ENCODE results near the gene EXOSC2. TPM values are rescaled to one million over a fixed set of nuclear protein-coding genes. Genes with fewer than 3 reads are reported as not detected.
A peak's percentile ranks its signal among the peaks of the same experiment; 100 is the strongest.

Gene EXOSC2
- total and polyA plus RNA-seq, 11 donors, result 10.6 to 19.7 (median 13.1) TPM

DNA sequence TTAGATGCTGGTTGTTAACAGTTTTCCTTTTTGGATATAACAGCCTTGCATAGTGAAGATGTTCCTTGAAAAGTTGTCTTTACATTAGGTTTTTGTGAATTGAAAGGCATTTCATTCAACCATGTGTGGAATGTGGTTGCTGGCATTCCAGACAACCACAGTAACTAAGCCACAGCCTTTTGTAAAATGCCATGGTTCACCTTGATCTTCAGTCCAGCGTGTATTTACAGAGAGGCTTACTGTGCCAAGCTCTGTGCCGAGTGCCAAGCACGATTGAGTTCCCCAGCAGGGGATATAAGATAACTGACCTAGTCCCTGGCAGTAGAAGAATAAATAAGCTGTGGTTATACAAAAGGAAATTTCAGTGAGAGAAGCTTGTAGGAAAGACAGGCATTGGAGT, 4.9 kb downstream of the EXOSC2 start:
- 44 to 64% (median 62%) methylated on average over 3 of the region's 3 CpGs for WGBS, 4 donors
- TF ChIP-seq POLR2A (IDR thresholded peaks at IDR 0.05), result no peak
- TF ChIP-seq, protein P1, sequence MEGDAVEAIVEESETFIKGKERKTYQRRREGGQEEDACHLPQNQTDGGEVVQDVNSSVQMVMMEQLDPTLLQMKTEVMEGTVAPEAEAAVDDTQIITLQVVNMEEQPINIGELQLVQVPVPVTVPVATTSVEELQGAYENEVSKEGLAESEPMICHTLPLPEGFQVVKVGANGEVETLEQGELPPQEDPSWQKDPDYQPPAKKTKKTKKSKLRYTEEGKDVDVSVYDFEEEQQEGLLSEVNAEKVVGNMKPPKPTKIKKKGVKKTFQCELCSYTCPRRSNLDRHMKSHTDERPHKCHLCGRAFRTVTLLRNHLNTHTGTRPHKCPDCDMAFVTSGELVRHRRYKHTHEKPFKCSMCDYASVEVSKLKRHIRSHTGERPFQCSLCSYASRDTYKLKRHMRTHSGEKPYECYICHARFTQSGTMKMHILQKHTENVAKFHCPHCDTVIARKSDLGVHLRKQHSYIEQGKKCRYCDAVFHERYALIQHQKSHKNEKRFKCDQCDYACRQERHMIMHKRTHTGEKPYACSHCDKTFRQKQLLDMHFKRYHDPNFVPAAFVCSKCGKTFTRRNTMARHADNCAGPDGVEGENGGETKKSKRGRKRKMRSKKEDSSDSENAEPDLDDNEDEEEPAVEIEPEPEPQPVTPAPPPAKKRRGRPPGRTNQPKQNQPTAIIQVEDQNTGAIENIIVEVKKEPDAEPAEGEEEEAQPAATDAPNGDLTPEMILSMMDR (IDR thresholded peaks at IDR 0.05), result no peak
- no peaks in the 10 kb centered on the region for H3K9me3 ChIP-seq
- peaks cover 0 to 80% (median 73%) of the 10 kb centered on the region in 9 donors for H3K36me3 ChIP-seq
- intact Hi-C loops (cut with DNase I), result loop anchor here in 1 of 10 donors (5.0 kb wide), 1 partner anchor 299 kb away; no protein-coding TSS in a partner anchor
- H3K27me3 ChIP-seq, result no peaks in the 10 kb centered on the region
- DNase-seq, result no peak
- H3K27ac ChIP-seq, result no peak overlapping the region
- H3K4me3 ChIP-seq, result no peak overlapping the region
- no peak for ATAC-seq
- peaks cover 0 to 33% (median 20%) of the 10 kb centered on the region in 12 donors for H3K4me1 ChIP-seq

GRCh38 chr9:130699047-130699446, 5.5 kb downstream of the EXOSC2 start:
- no peaks in the 10 kb centered on the region for H3K9me3 ChIP-seq
- DNase-seq (no peak), ATAC-seq (no peak)
- H3K36me3 ChIP-seq, result peaks cover 0 to 86% (median 78%) of the 10 kb centered on the region in 9 donors
- TF ChIP-seq POLR2A (IDR thresholded peaks at IDR 0.05), result no peak
- TF ChIP-seq, protein P1 (IDR thresholded peaks at IDR 0.05), result no peak
- intact Hi-C loops (cut with DNase I), result loop anchor here in 1 of 10 donors (5.0 kb wide), 1 partner anchor 298 kb away; no protein-coding TSS in a partner anchor
- H3K4me1 ChIP-seq, result peaks cover 0 to 30% (median 18%) of the 10 kb centered on the region in 12 donors
- no peak overlapping the region for H3K4me3 ChIP-seq
- WGBS, 4 donors, result 86 to 93% (median 91%) methylated on average over 2 of the region's 2 CpGs
- H3K27me3 ChIP-seq, result no peaks in the 10 kb centered on the region
- no peak overlapping the region for H3K27ac ChIP-seq

- no peaks in the 10 kb centered on the region for H3K27me3 ChIP-seq
- WGBS, 4 donors, result 45 to 59% (median 53%) methylated on average over 13 of the region's 13 CpGs
- no peaks in the 10 kb centered on the region for H3K9me3 ChIP-seq
- DNase-seq (peak; percentile 80 to 89 (median 82)), ATAC-seq (peak; percentile 90 to 96 (median 92))
- intact Hi-C loops (cut with DNase I), result loop anchor here in 9 of 10 donors (2.0 to 10.0 kb wide), 10 partner anchors 161 to 346 kb away; partner anchors contain the start of gene FIBCD1 (in 1 of the 9)
- peaks cover 0 to 17% (median 8%) of the 10 kb centered on the region in 12 donors for H3K4me1 ChIP-seq
- TF ChIP-seq, protein P1 (IDR thresholded peaks at IDR 0.05), result peak; percentile 90 to 97 (median 93)
- TF ChIP-seq POLR2A (IDR thresholded peaks at IDR 0.05), result no peak
- no peak overlapping the region for H3K4me3 ChIP-seq
- peak overlapping the region in 4 of 12 donors; percentile 3 to 50 (median 15) for H3K27ac ChIP-seq
- peaks cover 0 to 87% (median 81%) of the 10 kb centered on the region in 9 donors for H3K36me3 ChIP-seq
These were observed 7.8 kb downstream of the EXOSC2 start for GRCh38 chr9:130701059-130702022.

- H3K4me1 ChIP-seq, result peaks cover 0 to 21% (median 8%) of the 10 kb centered on the region in 12 donors
- intact Hi-C loops (cut with DNase I), result loop anchor here in 7 of 10 donors (2.0 to 10.0 kb wide), 7 partner anchors 235 to 344 kb away; partner anchors contain the start of gene FIBCD1 (in 1 of the 7)
- no peak overlapping the region for H3K27ac ChIP-seq
- ATAC-seq, result no peak
- H3K9me3 ChIP-seq, result no peaks in the 10 kb centered on the region
- 88 to 92% (median 89%) methylated on average over 7 of the region's 7 CpGs for WGBS, 4 donors
- DNase-seq, result no peak
- no peak for TF ChIP-seq POLR2A (IDR thresholded peaks at IDR 0.05)
- TF ChIP-seq, protein P1 (IDR thresholded peaks at IDR 0.05), result no peak
- H3K36me3 ChIP-seq, result peaks cover 0 to 67% (median 60%) of the 10 kb centered on the region in 9 donors
- H3K27me3 ChIP-seq, result no peaks in the 10 kb centered on the region
- no peak overlapping the region for H3K4me3 ChIP-seq
These were observed 9.9 kb downstream of the EXOSC2 start for GRCh38 chr9:130703501-130703900.
